Adrenal gland (tissue), 5 donors: ENCODE data around the gene ALOX12B.

Experiments
- CTCF ChIP-seq, 6 experiments: fragments of 450-650 bp in 4 of 6; fragments of 200-600 bp in 2 of 6; sonication (generic) in 1 of 6; IDR thresholded peaks; 1 replicate in 5 of 6; 2 replicates in 1 of 6; pipeline versions ENCODE4 v1.5.1 to v1.8.0; 2016 to 2021; ENCODE audit warnings: antibody characterized with exemption in 6 of 6, mild to moderate bottlenecking in 2 of 6, moderate library complexity in 1 of 6
- POLR2A ChIP-seq, 2 donors: fragments of 450-650 bp; IDR thresholded peaks; one replicate each; pipeline ENCODE4 v1.6.1; 2017; ENCODE audit warnings: antibody characterized with exemption in 2 of 2, mild to moderate bottlenecking in 2 of 2, moderate library complexity in 1 of 2
- donor health status: DM: no; HTN: no; CAD: no.

DNA sequence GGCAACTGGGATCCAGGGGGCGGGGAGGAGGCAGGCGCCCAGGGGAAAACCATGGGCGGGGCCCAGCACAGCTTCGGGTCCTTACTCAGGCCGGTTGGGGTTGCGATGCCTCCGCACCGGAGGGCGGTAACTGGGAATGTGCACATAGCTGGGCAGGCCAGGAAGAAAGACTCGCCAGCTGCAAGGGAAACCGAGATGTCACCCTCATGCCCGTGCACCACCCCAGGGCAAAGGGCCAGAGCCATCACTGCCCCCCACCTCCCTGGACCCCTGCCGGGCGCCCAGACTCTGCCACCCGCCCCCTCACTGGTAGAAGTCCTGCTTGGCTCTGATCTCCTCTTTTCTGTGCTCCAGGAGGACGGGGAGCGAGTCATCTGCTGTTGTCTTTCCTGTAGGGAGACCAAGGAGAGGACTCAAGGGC is 6.7 kb downstream of the ALOX12B start:
- TF ChIP-seq CTCF (IDR thresholded peaks at IDR 0.05): no peak
- no peak for TF ChIP-seq POLR2A (IDR thresholded peaks at IDR 0.05)
